NK-92 (cell line): ENCODE measurements around the gene CEP192.
"Not testable (repeated sequence)": the region's sequence is repeated elsewhere in the genome, so short reads cannot be mapped to it uniquely, and the experiment has no call there.

ENCODE experiments used
- DNase-seq: peaks from one replicate; lab custom pipeline; 2025; ENCODE audit not compliant: unreplicated experiment; lab: John Stamatoyannopoulos, UW

Gene CEP192

GRCh38 chr18:12990123-12990475 lies 1.1 kb upstream of the CEP192 start:
- DNase-seq, result no peak

DNA sequence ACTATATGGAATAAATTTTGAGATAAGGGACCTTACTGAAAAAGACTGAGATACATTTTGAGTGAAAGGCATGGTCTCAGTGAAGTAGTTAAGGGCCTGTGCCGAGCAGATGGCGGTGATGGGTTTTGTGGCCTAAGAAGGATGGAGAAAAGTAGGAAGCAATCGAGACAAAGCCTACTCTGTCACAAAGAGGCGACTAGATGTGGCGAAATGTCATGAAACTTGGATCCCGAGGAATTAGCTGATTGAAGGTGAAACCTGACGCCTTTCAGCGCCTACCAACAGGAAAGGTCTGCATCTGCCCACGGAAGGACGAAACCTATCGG lies 558 bp upstream of the CEP192 start:
- no peak for DNase-seq

DNA sequence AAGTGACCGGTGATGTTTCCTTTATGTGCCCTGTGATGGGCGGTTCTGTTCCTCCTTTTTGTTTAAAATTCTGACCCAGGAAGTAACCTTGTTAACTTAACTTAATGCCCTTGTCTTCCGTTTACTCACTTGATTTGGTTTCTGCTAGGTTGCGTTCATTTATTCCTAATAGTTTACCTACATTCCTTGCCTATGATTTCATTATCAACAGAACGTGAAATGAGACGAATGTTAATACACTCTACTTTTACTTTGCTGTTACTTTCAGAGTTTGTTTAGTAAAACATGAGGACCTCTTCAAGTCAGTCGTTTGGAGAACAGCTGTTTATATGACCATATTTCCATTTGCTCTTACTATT lies 638 bp downstream of the CEP192 start:
- DNase-seq, result no peak

GRCh38 chr18:12993439-12993838 lies 2.3 kb downstream of the CEP192 start:
- DNase-seq, result no peak

DNA sequence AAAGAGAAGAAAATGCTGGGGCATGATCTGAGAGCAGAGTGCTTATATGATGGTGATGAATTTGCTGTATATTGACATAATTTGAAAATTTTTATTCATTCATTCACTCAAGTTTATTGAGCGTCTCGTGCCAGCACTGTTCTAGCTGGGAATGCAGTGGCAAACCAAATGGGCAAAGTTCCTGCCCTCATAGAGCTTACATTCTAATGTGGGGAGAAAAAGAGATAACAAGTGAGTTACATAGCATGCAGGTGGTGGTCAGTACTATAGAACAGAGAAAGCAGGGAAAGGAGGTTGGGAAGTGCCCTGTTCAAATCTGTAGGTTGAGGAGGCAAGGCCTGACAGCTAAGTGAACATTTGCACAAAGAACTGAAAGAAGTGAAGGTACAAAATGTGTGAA lies 4.3 kb downstream of the CEP192 start:
- no peak for DNase-seq

DNA sequence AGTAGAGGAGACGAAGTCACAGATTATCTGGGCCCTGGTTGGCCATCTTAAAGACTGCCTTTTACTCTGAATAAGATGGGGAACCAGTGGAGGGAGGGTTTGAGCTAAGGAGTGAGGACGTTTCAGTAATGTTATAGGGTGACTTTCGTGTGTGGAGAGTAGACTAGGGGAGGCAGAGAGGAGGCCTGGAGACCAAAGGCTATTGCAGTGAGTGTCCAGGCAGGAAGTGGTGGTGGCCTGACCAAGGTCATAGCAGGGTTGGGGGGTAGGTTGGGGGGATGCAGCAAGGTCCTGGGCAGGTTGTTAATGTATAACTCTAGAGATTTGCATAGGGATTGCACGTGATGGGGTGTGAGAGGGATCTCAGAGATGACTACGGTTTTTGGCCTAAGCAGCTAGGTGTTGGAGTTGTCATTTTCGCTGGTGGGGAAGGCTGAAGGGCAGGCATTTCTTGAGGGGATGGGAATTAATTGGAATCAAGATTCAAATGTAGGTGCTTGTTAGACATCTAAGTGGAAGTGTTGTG lies 4.9 kb downstream of the CEP192 start:
- DNase-seq, result no peak

DNA sequence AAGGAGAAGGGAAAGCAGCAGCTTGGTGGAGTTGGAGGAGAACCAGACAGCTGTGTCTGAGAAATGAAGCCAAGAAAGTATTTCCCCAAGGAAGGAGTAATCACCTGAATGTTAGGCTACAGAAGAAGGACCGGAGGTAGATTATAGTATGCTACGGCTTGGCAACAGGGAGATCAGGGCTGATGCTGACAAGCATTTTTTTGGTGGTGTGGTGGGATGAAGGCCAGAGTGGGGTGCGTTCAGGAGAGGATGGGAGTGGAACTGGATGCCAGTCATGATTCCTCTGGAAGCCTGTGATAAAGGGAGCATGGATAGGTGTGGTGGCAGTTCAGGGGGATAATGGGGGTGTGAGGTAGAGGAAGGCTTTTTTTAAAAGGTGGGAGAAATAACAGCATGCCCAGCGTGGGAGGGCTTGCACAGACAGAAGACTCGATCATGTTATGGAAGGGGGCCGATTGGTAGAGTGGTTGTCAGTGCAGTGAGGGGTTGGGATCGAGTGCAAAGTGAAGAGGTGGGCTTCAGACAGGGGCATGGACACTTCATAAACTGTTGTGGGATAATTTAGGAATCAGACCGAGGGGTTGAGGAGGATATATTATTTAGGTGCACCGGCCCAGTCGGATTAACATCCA lies 5.6 kb downstream of the CEP192 start:
- DNase-seq, result no peak

GRCh38 chr18:12997330-12997729 lies 6.2 kb downstream of the CEP192 start:
- DNase-seq, result not testable (repeated sequence)

DNA sequence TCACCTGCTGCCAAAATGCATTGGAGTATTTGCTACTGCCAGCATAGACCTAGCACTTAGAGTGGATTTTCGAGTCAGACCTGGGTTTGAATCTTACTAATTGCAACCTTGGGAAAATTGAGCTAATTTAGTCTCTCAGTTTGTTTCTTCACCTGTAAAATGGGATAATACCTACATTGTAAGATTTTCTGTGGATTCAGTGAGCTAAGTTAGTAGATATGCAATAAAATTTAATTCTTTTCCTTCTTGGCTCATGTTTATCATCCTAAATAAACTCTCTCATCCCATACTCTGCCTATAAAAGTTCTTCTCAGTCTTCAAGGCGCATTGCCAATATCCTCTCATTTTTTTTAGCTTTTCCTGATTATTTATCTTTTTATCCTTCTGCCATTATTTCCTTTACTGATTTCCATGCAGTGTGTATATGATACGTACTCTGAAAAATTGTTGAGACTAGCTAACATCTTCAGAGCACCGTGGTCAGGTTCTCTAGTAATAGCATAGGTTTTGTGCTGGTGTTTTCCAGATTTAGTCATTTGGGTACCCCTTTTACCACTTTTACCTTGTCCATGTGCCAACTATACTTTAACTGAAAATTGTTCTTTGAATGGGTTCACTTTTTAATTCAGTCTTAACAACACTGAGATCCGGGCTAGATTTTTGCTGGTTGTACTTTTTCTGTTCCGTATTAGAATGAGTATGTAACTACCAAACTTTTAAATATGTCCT lies 7.3 kb downstream of the CEP192 start:
- no peak for DNase-seq

DNA sequence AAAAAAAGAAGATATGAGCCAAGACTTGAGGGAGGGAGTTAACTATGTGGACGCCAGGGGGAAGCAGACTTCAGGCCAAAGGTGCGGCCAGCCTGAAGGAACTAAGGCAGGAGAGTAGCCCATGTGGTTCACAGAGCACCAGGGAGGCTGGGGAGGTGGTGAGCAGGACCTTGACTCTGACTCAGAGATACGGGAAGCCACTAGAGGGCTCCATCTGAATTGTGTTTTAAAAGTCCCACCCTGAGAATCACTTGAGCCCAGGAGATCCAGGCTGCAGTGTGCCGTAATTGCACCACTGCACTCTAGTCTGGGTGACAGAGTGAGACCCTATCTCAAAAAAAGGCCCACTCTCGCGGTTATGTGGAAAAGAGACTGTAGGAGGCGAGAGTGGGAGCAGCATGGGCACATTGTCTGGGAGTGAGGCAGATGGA lies 12.3 kb downstream of the CEP192 start:
- DNase-seq, result no peak

- no peak for DNase-seq
Measured at GRCh38 chr18:13004396-13004795, 13.2 kb downstream of the CEP192 start.

DNA sequence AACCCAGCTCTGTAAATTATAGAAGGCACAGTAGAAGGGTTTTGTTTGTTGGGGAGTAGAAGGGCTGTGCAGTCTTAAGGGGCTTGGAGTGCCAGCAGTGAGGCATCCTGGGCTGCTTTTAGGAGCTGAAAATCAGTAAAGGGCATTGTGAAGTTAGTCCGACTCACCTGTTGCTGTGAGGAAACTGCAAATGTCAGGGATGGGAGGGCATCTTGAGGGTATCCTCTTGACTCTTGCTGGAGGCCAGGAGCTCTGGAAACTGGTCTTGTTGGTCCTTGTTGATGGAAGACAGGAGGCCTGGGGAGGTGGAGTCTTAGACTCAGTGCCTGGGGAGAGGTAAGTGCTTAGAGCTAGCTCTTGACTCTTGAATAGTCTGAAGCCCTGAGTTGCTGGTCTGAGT lies 14.1 kb downstream of the CEP192 start:
- no peak for DNase-seq

- no peak for DNase-seq
Measured at GRCh38 chr18:13006531-13007247, 15.5 kb downstream of the CEP192 start.

GRCh38 chr18:13007248-13007560 lies 16.0 kb downstream of the CEP192 start:
- DNase-seq, result no peak

GRCh38 chr18:13011719-13012118 lies 20.6 kb downstream of the CEP192 start:
- DNase-seq, result no peak

- no peak for DNase-seq
Measured at GRCh38 chr18:13014232-13014631, 23.1 kb downstream of the CEP192 start.

- no peak for DNase-seq
Measured at GRCh38 chr18:13014818-13015217, 23.7 kb downstream of the CEP192 start.

- no peak for DNase-seq
Measured at GRCh38 chr18:13017247-13017875, 26.2 kb downstream of the CEP192 start.

DNA sequence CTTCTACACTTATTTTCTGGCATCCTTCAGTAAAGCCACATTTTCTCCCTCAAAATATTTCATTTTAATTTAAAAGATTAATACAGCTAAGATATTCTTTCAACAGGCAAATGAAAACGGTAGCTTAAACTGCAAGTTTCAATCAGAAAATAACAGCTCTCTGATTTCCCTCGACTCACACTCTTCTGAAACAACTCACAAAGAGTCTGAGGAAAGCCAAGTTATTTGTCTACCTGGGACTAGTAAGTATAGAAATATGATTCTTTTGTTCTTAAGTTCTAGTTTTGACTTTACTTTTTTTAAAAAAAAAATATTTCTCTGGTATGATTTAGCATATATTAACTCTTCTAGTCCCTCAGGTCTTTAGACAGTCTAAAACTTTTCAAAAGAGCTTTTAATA lies 27.2 kb downstream of the CEP192 start:
- no peak for DNase-seq

GRCh38 chr18:13019301-13019700 lies 28.1 kb downstream of the CEP192 start:
- DNase-seq, result no peak

DNA sequence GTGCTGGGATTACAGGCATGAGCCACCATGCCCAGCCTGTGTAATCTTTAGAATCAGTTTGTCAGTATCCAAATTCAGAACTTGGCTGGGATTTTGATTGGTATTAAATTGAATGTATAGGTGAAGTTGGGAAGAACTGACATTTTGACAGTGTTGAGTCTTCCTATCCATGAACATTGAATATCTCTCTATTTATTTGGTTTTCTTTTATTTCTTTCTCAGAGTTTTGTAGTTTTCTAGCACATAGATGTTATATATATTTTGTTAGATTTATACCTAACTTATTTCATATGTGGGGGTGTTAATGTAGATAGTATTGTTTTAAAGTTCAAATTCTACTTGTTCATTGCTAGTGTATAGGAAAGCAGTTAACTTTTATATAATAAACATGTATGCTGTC lies 31.5 kb downstream of the CEP192 start:
- no peak for DNase-seq

DNA sequence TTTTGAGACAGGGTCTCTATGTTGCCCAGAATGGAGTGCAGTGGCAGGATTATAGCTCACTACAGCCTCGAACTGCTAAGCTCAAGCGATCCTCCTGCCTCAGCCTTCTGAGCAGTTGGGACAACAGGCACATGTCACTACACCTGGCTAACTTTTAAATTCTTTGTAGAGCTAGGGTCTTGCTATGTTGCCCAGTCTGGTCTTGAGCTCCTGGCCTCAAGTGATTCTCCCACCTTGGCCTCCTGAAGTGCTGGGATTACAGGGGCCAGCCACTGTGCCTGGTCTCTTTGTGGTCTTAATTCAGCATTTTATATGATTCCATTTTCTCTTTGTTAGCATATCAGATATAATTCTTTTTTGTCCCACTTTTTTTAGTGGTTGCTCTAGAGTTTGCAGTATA lies 34.1 kb downstream of the CEP192 start:
- no peak for DNase-seq
